CD4-positive, alpha-beta T cell (primary cell): ENCODE data around the gene PTTG1IP. TPM values are rescaled to one million over a fixed set of nuclear protein-coding genes. Genes with fewer than 3 reads are reported as not detected.

Experiments used
- ATAC-seq: fragments of 200-7000 bp; cut with Tn5 transposase; one replicate; pipeline ENCODE4 v1.10.0; 2022; ENCODE audit warnings: mild to moderate bottlenecking; ENCODE audit not compliant: poor library complexity
- CTCF ChIA-PET: fragments of 350-600 bp; sonication (Branson Sonifier 250); formaldehyde crosslinking; loops from one replicate; lab custom pipeline; 2021; ENCODE audit warnings: antibody characterized with exemption, inconsistent platforms; lab: Charles Lee
- POLR2A ChIA-PET: fragments of 350-600 bp; sonication (Branson Sonifier 250); formaldehyde crosslinking; loops from one replicate; lab custom pipeline; 2021; ENCODE audit warnings: antibody characterized with exemption, inconsistent platforms; lab: Charles Lee
- DNase-seq, 14 experiments: peaks; one replicate each; pipeline ENCODE4 v3.0.0-alpha.2; 2013 to 2020; ENCODE audit warnings: mixed read lengths in 2 of 14
- H3K27ac ChIP-seq, 2 donors: one replicate each; pipeline versions ENCODE4 v1.5.1 to v1.7.0; 2013; ENCODE audit warnings: low read length in 2 of 2, low read depth in 1 of 2, mild to moderate bottlenecking in 1 of 2
- H3K27me3 ChIP-seq, 2 experiments: 1 replicate in 1 of 2; 2 replicates in 1 of 2; pipeline versions ENCODE4 v1.6.1 to v1.7.0; 2013; ENCODE audit warnings: low read length in 2 of 2, control low read depth in 1 of 2, mild to moderate bottlenecking in 1 of 2, moderate library complexity in 1 of 2; ENCODE audit not compliant: insufficient read depth in 2 of 2, control insufficient read depth in 1 of 2
- H3K36me3 ChIP-seq: one replicate; pipeline ENCODE4 v1.6.1; 2013; ENCODE audit warnings: low read length, control low read depth; ENCODE audit not compliant: insufficient read depth
- H3K4me1 ChIP-seq: one replicate; pipeline ENCODE4 v1.6.1; 2013; ENCODE audit warnings: low read length, control low read depth; ENCODE audit not compliant: insufficient read depth
- H3K4me3 ChIP-seq: one replicate; pipeline ENCODE4 v1.5.1; 2013; ENCODE audit warnings: mild to moderate bottlenecking, low read length, moderate library complexity
- H3K9me3 ChIP-seq, 2 experiments: 1 replicate in 1 of 2; 2 replicates in 1 of 2; pipeline versions ENCODE4 v1.6.1 to v1.7.0; 2013; ENCODE audit warnings: low read length in 2 of 2, mild to moderate bottlenecking in 2 of 2, control low read depth in 1 of 2, moderate library complexity in 1 of 2; ENCODE audit not compliant: control insufficient read depth in 1 of 2, insufficient read depth in 1 of 2
- H3K27ac Mint-ChIP-seq: one replicate; pipeline ENCODE4 v1.8.0; 2020; ENCODE audit warnings: mixed read lengths
- H3K27me3 Mint-ChIP-seq: one replicate; pipeline ENCODE4 v1.8.0; 2021; ENCODE audit warnings: mixed read lengths
- H3K36me3 Mint-ChIP-seq: one replicate; pipeline ENCODE4 v1.8.0; 2021; ENCODE audit warnings: low read depth, mixed read lengths
- H3K4me1 Mint-ChIP-seq: one replicate; pipeline ENCODE4 v1.8.0; 2021; ENCODE audit warnings: low read depth, mixed read lengths
- H3K4me3 Mint-ChIP-seq: one replicate; pipeline ENCODE4 v1.8.0; 2020; ENCODE audit warnings: mild to moderate bottlenecking, mixed read lengths
- H3K9me3 Mint-ChIP-seq: one replicate; pipeline ENCODE4 v1.8.0; 2020; ENCODE audit warnings: mixed read lengths
- CTCF ChIP-seq: fragments of 200-600 bp; IDR thresholded peaks from one replicate; pipeline ENCODE4 v1.8.0; 2022; ENCODE audit warnings: antibody characterized with exemption, mild to moderate bottlenecking
- intact Hi-C, 2 experiments: fragments of 100-400 bp; cut with DNase I in 1 of 2; cut with micrococcal nuclease in 1 of 2; formaldehyde crosslinking; loops; one replicate each; pipeline versions ENCODE4 v1.15.1 to v1.9.0; 2023 to 2025; cut with DNase I, micrococcal nuclease
- total RNA-seq, 174 experiments: library from RNA in 2 of 174; stranded (reverse) in 2 of 174; gene quantifications; one replicate each; pipeline ENCODE4 v1.2.3 and lab custom pipeline; 2021 to 2026

Gene PTTG1IP
- total RNA-seq, 2 experiments from 2014 or later = 99.0 to 99.5 TPM

- TF ChIP-seq CTCF = no peak
- peaks cover 19% of the 10 kb centered on the region for H3K4me1 ChIP-seq
- peaks cover 26% of the 10 kb centered on the region for H3K36me3 ChIP-seq
- ChIA-PET POLR2A (interaction anchor here (1.3 to 2.6 kb wide), 2 partner anchors 9 to 13 kb away, joined by 3 to 8 read pairs; partner anchors contain the start of gene UBE2G2), CTCF (no interaction called here)
- no peaks in the 10 kb centered on the region for H3K27me3 ChIP-seq
- H3K4me3 ChIP-seq = no peak overlapping the region
- DNase-seq = no peak
- no peak for ATAC-seq
- no peaks in the 10 kb centered on the region for H3K27me3 Mint-ChIP-seq
- H3K36me3 Mint-ChIP-seq = peaks cover 36% of the 10 kb centered on the region
- intact Hi-C loops = loop anchor here in 1 of 2 experiments (5.0 kb wide), 3 partner anchors 118 to 1842 kb away; partner anchors contain the start of genes CFAP410 and PKNOX1
- H3K4me3 Mint-ChIP-seq = peak overlapping the region; percentile 2
- no peak overlapping the region for H3K27ac ChIP-seq
- H3K4me1 Mint-ChIP-seq = peaks cover 18% of the 10 kb centered on the region
- peaks cover 0 to 7% of the 10 kb centered on the region in 2 experiments for H3K9me3 ChIP-seq
- no peak overlapping the region for H3K27ac Mint-ChIP-seq
- peaks cover 2% of the 10 kb centered on the region for H3K9me3 Mint-ChIP-seq
Observed at GRCh38 chr21:44814498-44815023, 58.9 kb downstream of the PTTG1IP start.

GRCh38 chr21:44813727-44814126, 59.8 kb downstream of the PTTG1IP start:
- no peaks in the 10 kb centered on the region for H3K9me3 Mint-ChIP-seq
- H3K4me3 ChIP-seq = no peak overlapping the region
- H3K27ac Mint-ChIP-seq = no peak overlapping the region
- ChIA-PET POLR2A (no interaction called here), CTCF (interaction anchor here (1.5 kb wide), 1 partner anchor 12 kb away, joined by 3 read pairs; the partner anchor contains the start of gene UBE2G2)
- H3K4me3 Mint-ChIP-seq = no peak overlapping the region
- H3K4me1 ChIP-seq = peaks cover 16% of the 10 kb centered on the region
- no peak for TF ChIP-seq CTCF
- no peak overlapping the region for H3K27ac ChIP-seq
- no peaks in the 10 kb centered on the region for H3K27me3 Mint-ChIP-seq
- peaks cover 18% of the 10 kb centered on the region for H3K4me1 Mint-ChIP-seq
- intact Hi-C loops = no loop called here
- no peaks in the 10 kb centered on the region for H3K27me3 ChIP-seq
- DNase-seq = no peak
- H3K9me3 ChIP-seq = peaks cover 0 to 1% of the 10 kb centered on the region in 2 experiments
- no peak for ATAC-seq
- peaks cover 39% of the 10 kb centered on the region for H3K36me3 Mint-ChIP-seq
- peaks cover 34% of the 10 kb centered on the region for H3K36me3 ChIP-seq

DNA sequence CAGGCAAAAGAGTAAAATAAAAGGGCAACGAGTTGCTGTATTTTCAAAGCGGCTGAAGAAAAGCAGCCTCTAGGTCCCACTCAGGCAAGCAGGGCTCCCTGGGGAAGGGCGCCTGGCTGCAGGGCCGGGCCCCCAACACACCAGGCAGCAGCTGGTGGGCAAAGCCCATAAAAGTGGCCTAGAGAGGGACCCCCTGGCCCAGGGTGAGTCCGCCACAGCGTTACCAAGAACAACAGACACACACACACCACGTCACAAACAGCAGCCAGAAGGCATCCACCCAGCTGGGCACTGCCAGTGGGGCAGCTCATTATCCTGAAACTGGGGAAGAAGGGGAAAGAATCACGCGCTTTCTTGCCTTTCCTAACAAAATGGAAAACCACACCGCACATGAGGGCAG, 60.3 kb downstream of the PTTG1IP start:
- Histone ChIP-seq H3K4me1 (peaks cover 12% of the 10 kb centered on the region), H3K27ac (no peak overlapping the region), H3K36me3 (peaks cover 38% of the 10 kb centered on the region), H3K4me3 (no peak overlapping the region), H3K9me3 (no peaks in the 10 kb centered on the region), H3K27me3 (no peaks in the 10 kb centered on the region)
- CTCF ChIA-PET = interaction anchor here (1.5 kb wide), 1 partner anchor 12 kb away, joined by 3 read pairs; the partner anchor contains the start of gene UBE2G2
- ATAC-seq = no peak
- POLR2A ChIA-PET = no interaction called here
- H3K4me3 Mint-ChIP-seq = no peak overlapping the region
- intact Hi-C loops = no loop called here
- H3K27me3 Mint-ChIP-seq = no peaks in the 10 kb centered on the region
- no peak overlapping the region for H3K27ac Mint-ChIP-seq
- TF ChIP-seq CTCF = no peak
- no peak for DNase-seq
- H3K4me1 Mint-ChIP-seq = peaks cover 18% of the 10 kb centered on the region
- H3K9me3 Mint-ChIP-seq = no peaks in the 10 kb centered on the region
- H3K36me3 Mint-ChIP-seq = peaks cover 43% of the 10 kb centered on the region
